ENCODE data around the gene DNAH14. TPM values are rescaled to one million over a fixed set of nuclear protein-coding genes. Genes with fewer than 3 reads are reported as not detected.

The DNAH14 gene
- total and polyA plus RNA-seq, 2 of the 4 experiments (the other 2 are of a cell fraction) = 2.7 to 3.6 TPM

- Histone ChIP-seq H3K14ac (replicated peaks; ENCODE audit: low read depth, low read length) (no peak overlapping the region), H3K36me3 (ENCODE audit: control insufficient read depth, insufficient read depth, low read length) (no peaks in the 10 kb centered on the region), H3K18ac (ENCODE audit: low read depth, low read length) (no peak overlapping the region), H2BK20ac (ENCODE audit: low read depth, low read length) (no peak overlapping the region), H3K4me1 (ENCODE audit: control insufficient read depth, insufficient read depth, low read length) (no peaks in the 10 kb centered on the region), H2BK15ac (ENCODE audit: low read depth, low read length) (no peak overlapping the region), H3K27me3 (ENCODE audit: control insufficient read depth, insufficient read depth, low read length) (no peaks in the 10 kb centered on the region), H3K4me3 (ENCODE audit: insufficient read depth, low read depth, low read length) (no peak overlapping the region), H4K5ac (ENCODE audit: low read depth, low read length) (no peak overlapping the region), H2AK9ac (replicated peaks; ENCODE audit: low read depth, low read length, poor library complexity) (no peak overlapping the region), H2BK120ac (ENCODE audit: low read depth, low read length) (no peak overlapping the region), H4K20me1 (ENCODE audit: insufficient read depth, low read length) (no peaks in the 10 kb centered on the region), H4K91ac (ENCODE audit: insufficient read depth, low read depth, low read length) (no peak overlapping the region), H3K9ac (ENCODE audit: low read depth, low read length) (no peak overlapping the region), H2AK5ac (ENCODE audit: low read depth, low read length) (no peak overlapping the region), H3K56ac (ENCODE audit: extremely low read depth, insufficient read depth, low read length) (no peak overlapping the region), H3K27ac (ENCODE audit: insufficient read depth, low read length) (no peak overlapping the region), H4K8ac (ENCODE audit: low read depth in 2 of 2, low read length in 2 of 2) (no peak overlapping the region), H2BK5ac (ENCODE audit: low read depth, low read length, poor library complexity, severe bottlenecking) (no peak overlapping the region), H3K23ac (ENCODE audit: low read depth, low read length) (no peak overlapping the region), H3K4me2 (ENCODE audit: low read depth, low read length) (no peak overlapping the region), H2AFZ (replicated peaks; ENCODE audit: low read length, poor library complexity) (no peak overlapping the region), H3K79me1 (ENCODE audit: low read depth in 1 of 2, low read length in 2 of 2) (no peaks in the 10 kb centered on the region), H3K9me3 (ENCODE audit: control insufficient read depth, insufficient read depth, low read length) (peaks cover 2% of the 10 kb centered on the region; the same call in 1 of the 2 replicates), H3K9me1 (ENCODE audit: insufficient read depth, low read length) (no peaks in the 10 kb centered on the region), H3K4ac (ENCODE audit: low read depth, low read length) (no peak overlapping the region)
- CTCF ChIA-PET = no interaction called here
- no TSS peak for BruUV-seq (replicated peaks)
- TF ChIP-seq CTCF (conservative IDR thresholded peaks at IDR 0.05; ENCODE audit: low read depth, low read length) (no peak), BHLHE40 (IDR thresholded peaks at IDR 0.05; ENCODE audit: low read depth, low read length) (no peak), RFX5 (IDR thresholded peaks at IDR 0.05; ENCODE audit: low read depth, low read length) (no peak), CHD1 (IDR thresholded peaks at IDR 0.05; ENCODE audit: low read depth, low read length) (no peak), NFE2L2 (IDR thresholded peaks at IDR 0.05; ENCODE audit: low read depth, low read length) (no peak), FOS (IDR thresholded peaks at IDR 0.05; ENCODE audit: low read depth, low read length) (no peak)
- no peak for ATAC-seq (ENCODE audit: low read depth)
- POLR2A ChIA-PET (ENCODE audit: unreplicated experiment) = no interaction called here
- dilution Hi-C loops (cut with HindIII; ENCODE audit: low sequenced_read_pairs, unreplicated experiment) = no loop called here
- intact Hi-C loops (cut with micrococcal nuclease) = no loop called here
- in situ Hi-C loops (cut with MboI; ENCODE audit: low sequenced_read_pairs) = no loop called here
- no peak for DNase-seq
Measured at GRCh38 chr1:225111000-225111399, 181.5 kb downstream of the DNAH14 start.

All from IMR-90 (cell line).